ENCODE results near the gene AMN1.

AMN1 gene

GRCh38 chr12:31728917-31729640 is at the start of gene AMN1:
AMN1 (minus strand) TSS chr12:31729021; CDS start chr12:31729008, 13 bp downstream.
- TF ChIP-seq CTCF (IDR thresholded peaks at IDR 0.05; ENCODE audit: extremely low read depth, missing control alignments): no peak
- peak; percentile 91 for DNase-seq (ENCODE audit: low spot score)

- peak; percentile 41 for DNase-seq (ENCODE audit: low spot score)
- TF ChIP-seq CTCF (IDR thresholded peaks at IDR 0.05; ENCODE audit: extremely low read depth, missing control alignments): no peak
Measured at GRCh38 chr12:31773867-31774266, 45.0 kb upstream of the AMN1 start.

GRCh38 chr12:31773223-31773750 is 44.5 kb upstream of the AMN1 start:
- TF ChIP-seq CTCF (IDR thresholded peaks at IDR 0.05; ENCODE audit: extremely low read depth, missing control alignments): no peak
- no peak for DNase-seq (ENCODE audit: low spot score)

GRCh38 chr12:31772685-31773222 is 43.9 kb upstream of the AMN1 start:
- no peak for TF ChIP-seq CTCF (IDR thresholded peaks at IDR 0.05; ENCODE audit: extremely low read depth, missing control alignments)
- no peak for DNase-seq (ENCODE audit: low spot score)

- TF ChIP-seq CTCF (IDR thresholded peaks at IDR 0.05; ENCODE audit: extremely low read depth, missing control alignments): no peak
- DNase-seq (ENCODE audit: low spot score): no peak
Measured at GRCh38 chr12:31772186-31772585, 43.4 kb upstream of the AMN1 start.

GRCh38 chr12:31768046-31768445 is 39.2 kb upstream of the AMN1 start:
- no peak for TF ChIP-seq CTCF (IDR thresholded peaks at IDR 0.05; ENCODE audit: extremely low read depth, missing control alignments)
- DNase-seq (ENCODE audit: low spot score): no peak

GRCh38 chr12:31765931-31766330 is 37.1 kb upstream of the AMN1 start:
- TF ChIP-seq CTCF (IDR thresholded peaks at IDR 0.05; ENCODE audit: extremely low read depth, missing control alignments): no peak
- no peak for DNase-seq (ENCODE audit: low spot score)

Measured in GM20000 (cell line).